Caco-2 (cell line): ENCODE measurements around the gene FABP3. TPM values are rescaled to one million over a fixed set of nuclear protein-coding genes. Genes with fewer than 3 reads are reported as not detected.

Source experiments
- BruUV-seq: library from RNA; stranded (reverse); fragments of 400-500 nt; replicated peaks from 2 replicates; lab custom pipeline; 2021; lab: Mats Ljungman, UMichigan
- CTCF ChIA-PET: fragments of 300-600 bp; sonication (Branson Sonifier 250); formaldehyde crosslinking; loops from one replicate; lab custom pipeline; 2022; ENCODE audit warnings: antibody characterized with exemption; lab: Charles Lee
- POLR2A ChIA-PET: fragments of 300-600 bp; sonication (Branson Sonifier 250); formaldehyde crosslinking; loops from one replicate; lab custom pipeline; 2022; ENCODE audit warnings: antibody characterized with exemption; lab: Charles Lee
- DNase-seq, 2 experiments: peaks; one replicate each; pipeline versions ENCODE4 v3.0.0 to v3.0.0-alpha.2; 2020 to 2022
- H3K27me3 ChIP-seq: replicated peaks from 2 replicates; pipeline ENCODE4 v1.6.0; 2011; ENCODE audit warnings: low read length; ENCODE audit not compliant: control insufficient read depth, insufficient read depth
- H3K36me3 ChIP-seq: 2 replicates; pipeline ENCODE4 v1.5.1; 2011; ENCODE audit warnings: low read length; ENCODE audit not compliant: control insufficient read depth, insufficient read depth
- H3K4me1 ChIP-seq: fragments of 250-450 bp; sonication (Bioruptor Pico); 2 replicates; pipeline ENCODE4 v1.5.1; 2020; ENCODE audit warnings: mild to moderate bottlenecking
- H3K4me3 ChIP-seq: 2 replicates; pipeline ENCODE4 v1.5.1; 2011; ENCODE audit warnings: low read depth, mild to moderate bottlenecking, control low read depth, low read length
- H3K9me3 ChIP-seq: fragments of 250-450 bp; sonication (Bioruptor Pico); 2 replicates; pipeline ENCODE4 v1.5.1; 2020; ENCODE audit warnings: mild to moderate bottlenecking, moderate library complexity
- H3K27ac Mint-ChIP-seq: one replicate; pipeline ENCODE4 v1.8.0; 2022; ENCODE audit warnings: mixed read lengths; ENCODE audit not compliant: unreplicated experiment
- H3K27me3 Mint-ChIP-seq: one replicate; pipeline ENCODE4 v1.8.0; 2022; ENCODE audit warnings: mixed read lengths; ENCODE audit not compliant: insufficient read depth, unreplicated experiment
- H3K36me3 Mint-ChIP-seq: one replicate; pipeline ENCODE4 v1.8.0; 2022; ENCODE audit warnings: mild to moderate bottlenecking, mixed read lengths; ENCODE audit not compliant: insufficient read depth, unreplicated experiment
- H3K4me1 Mint-ChIP-seq: one replicate; pipeline ENCODE4 v1.8.0; 2022; ENCODE audit warnings: low read depth, mixed read lengths; ENCODE audit not compliant: unreplicated experiment
- H3K4me3 Mint-ChIP-seq: one replicate; pipeline ENCODE4 v1.8.0; 2022; ENCODE audit warnings: mild to moderate bottlenecking, moderate library complexity, mixed read lengths; ENCODE audit not compliant: unreplicated experiment
- H3K9me3 Mint-ChIP-seq: one replicate; pipeline ENCODE4 v1.8.0; 2022; ENCODE audit warnings: mixed read lengths; ENCODE audit not compliant: unreplicated experiment
- CTCF ChIP-seq, 2 experiments: fragments of 200-600 bp in 1 of 2; IDR thresholded peaks; 1 replicate in 1 of 2; 2 replicates in 1 of 2; pipeline versions ENCODE4 v1.5.1 to v1.8.0; 2011 to 2022; ENCODE audit warnings: antibody characterized with exemption in 1 of 2, control low read depth in 1 of 2, inconsistent platforms in 1 of 2, low read depth in 1 of 2, low read length in 1 of 2, mild to moderate bottlenecking in 1 of 2, moderate library complexity in 1 of 2; ENCODE audit not compliant: insufficient read depth in 1 of 2, severe bottlenecking in 1 of 2, unreplicated experiment in 1 of 2
- intact Hi-C: fragments of 100-400 bp; cut with micrococcal nuclease; formaldehyde crosslinking; loops from one replicate; pipeline ENCODE4 v1.10.0; 2022; ENCODE audit not compliant: unreplicated experiment
- total RNA-seq: library from RNA; stranded (reverse); gene quantifications from 2 replicates; pipeline ENCODE4 v1.2.3, GENCODE V29; 2022

The FABP3 gene
- total RNA-seq, 1 experiment from 2014 or later = 12.1 TPM

GRCh38 chr1:31413405-31414001 lies 40.6 kb upstream of the FABP3 start:
- H3K27me3 ChIP-seq = no peaks in the 10 kb centered on the region
- Mint-ChIP-seq H3K4me3 (peak overlapping the region; percentile 98), H3K27ac (peak overlapping the region; percentile 79), H3K9me3 (no peaks in the 10 kb centered on the region), H3K4me1 (peaks cover 7% of the 10 kb centered on the region), H3K27me3 (no peaks in the 10 kb centered on the region), H3K36me3 (no peaks in the 10 kb centered on the region)
- peak overlapping the region; percentile 73 for H3K4me3 ChIP-seq
- no peak for TF ChIP-seq CTCF (IDR thresholded peaks at IDR 0.05; ENCODE audit: insufficient read depth in 1 of 2, low read depth in 1 of 2, low read length in 1 of 2, severe bottlenecking in 1 of 2, unreplicated experiment in 1 of 2)
- DNase-seq = peak in 1 of 2 experiments; percentile 39
- ChIA-PET CTCF (interaction anchor here (0.6 kb wide), 1 partner anchor 136 kb away, joined by 4 read pairs; no protein-coding TSS in a partner anchor), POLR2A (interaction anchor here (1.3 kb wide), 1 partner anchor 40 kb away, joined by 4 read pairs; no protein-coding TSS in a partner anchor)
- intact Hi-C loops = no loop called here
- H3K9me3 ChIP-seq = no peaks in the 10 kb centered on the region
- peaks cover 6% of the 10 kb centered on the region; the same call in 1 of the 2 replicates for H3K4me1 ChIP-seq
- no peaks in the 10 kb centered on the region for H3K36me3 ChIP-seq
- no TSS peak for BruUV-seq

- no peak for TF ChIP-seq CTCF (IDR thresholded peaks at IDR 0.05; ENCODE audit: insufficient read depth in 1 of 2, low read depth in 1 of 2, low read length in 1 of 2, severe bottlenecking in 1 of 2, unreplicated experiment in 1 of 2)
- H3K4me1 Mint-ChIP-seq = peaks cover 7% of the 10 kb centered on the region
- H3K27me3 Mint-ChIP-seq = no peaks in the 10 kb centered on the region
- ChIA-PET CTCF (interaction anchor here (0.6 kb wide), 1 partner anchor 136 kb away, joined by 4 read pairs; no protein-coding TSS in a partner anchor), POLR2A (interaction anchor here (1.3 kb wide), 1 partner anchor 39 kb away, joined by 4 read pairs; no protein-coding TSS in a partner anchor)
- H3K36me3 Mint-ChIP-seq = no peaks in the 10 kb centered on the region
- peak within 1 kb of the TSS; percentile 98 for H3K4me3 Mint-ChIP-seq
- no peaks in the 10 kb centered on the region for H3K9me3 ChIP-seq
- no peaks in the 10 kb centered on the region for H3K36me3 ChIP-seq
- H3K9me3 Mint-ChIP-seq = no peaks in the 10 kb centered on the region
- no TSS peak for BruUV-seq
- DNase-seq = peak in 1 of 2 experiments; percentile 67
- intact Hi-C loops = no loop called here
- peak within 1 kb of the TSS; percentile 79 for H3K27ac Mint-ChIP-seq
- H3K4me1 ChIP-seq = peaks cover 6% of the 10 kb centered on the region; the same call in 1 of the 2 replicates
- peak within 1 kb of the TSS; percentile 73 for H3K4me3 ChIP-seq
- no peaks in the 10 kb centered on the region for H3K27me3 ChIP-seq
Observed at GRCh38 chr1:31412732-31413404, 40.0 kb upstream of the FABP3 start, which contains the start of gene SERINC2. Gene SERINC2, plus strand, starts transcription at chr1:31413213. Its CDS starts 53 bp downstream, at chr1:31413266.

GRCh38 chr1:31412205-31412604 lies 39.3 kb upstream of the FABP3 start:
- CTCF ChIA-PET = no interaction called here

More at GRCh38 chr1:31412205-31412604, 39.3 kb upstream of the FABP3 start:
- no peaks in the 10 kb centered on the region for H3K9me3 Mint-ChIP-seq
- no peaks in the 10 kb centered on the region for H3K27me3 Mint-ChIP-seq
- H3K27ac Mint-ChIP-seq = no peak overlapping the region
- Histone ChIP-seq H3K9me3 (no peaks in the 10 kb centered on the region), H3K27me3 (no peaks in the 10 kb centered on the region), H3K4me1 (peaks cover 6% of the 10 kb centered on the region; the same call in 1 of the 2 replicates), H3K36me3 (no peaks in the 10 kb centered on the region), H3K4me3 (no peak overlapping the region; the same call in 1 of the 2 replicates)
- intact Hi-C loops = no loop called here
- TF ChIP-seq CTCF (IDR thresholded peaks at IDR 0.05; ENCODE audit: insufficient read depth in 1 of 2, low read depth in 1 of 2, low read length in 1 of 2, severe bottlenecking in 1 of 2, unreplicated experiment in 1 of 2) = no peak
- DNase-seq = no peak
- no TSS peak for BruUV-seq
- H3K4me3 Mint-ChIP-seq = peak overlapping the region; percentile 98
- POLR2A ChIA-PET = no interaction called here
- H3K36me3 Mint-ChIP-seq = no peaks in the 10 kb centered on the region
- H3K4me1 Mint-ChIP-seq = peaks cover 7% of the 10 kb centered on the region
